ENCODE data around the gene WRNIP1. TPM values are rescaled to one million over a fixed set of nuclear protein-coding genes. Genes with fewer than 3 reads are reported as not detected.
"Not testable (repeated sequence)": the region's sequence is repeated elsewhere in the genome, so short reads cannot be mapped to it uniquely, and the experiment has no call there.

WRNIP1 gene
- total RNA-seq, 1 experiment from 2014 or later: 122 TPM

DNA sequence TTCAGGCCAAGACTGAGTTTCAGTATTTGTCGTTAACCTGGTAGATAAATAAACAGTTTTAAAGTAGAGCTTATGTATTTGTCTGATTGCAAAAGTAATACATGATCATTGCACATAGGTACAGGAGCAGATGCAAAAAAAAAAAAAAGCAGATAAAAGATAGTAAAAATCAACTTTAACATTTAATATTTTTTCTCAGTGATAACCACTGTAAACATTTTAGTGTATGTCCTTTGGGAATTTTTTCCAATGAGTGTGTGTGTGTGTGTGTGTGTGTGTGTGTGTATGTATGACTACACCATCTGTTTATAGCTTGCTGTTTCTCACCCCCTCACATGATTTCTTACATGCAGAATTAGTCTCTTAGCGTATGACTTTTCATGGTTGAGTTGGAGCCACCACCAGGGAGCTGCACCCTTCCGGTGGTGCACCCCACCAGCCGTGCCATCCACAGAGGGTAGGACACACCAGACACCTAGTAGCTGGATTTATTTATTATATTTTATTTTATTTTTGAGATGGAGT, 26.3 kb downstream of the WRNIP1 start:
- no peaks in the 10 kb centered on the region for H3K27me3 ChIP-seq (replicated peaks)
- no peak for DNase-seq (ENCODE audit: low read depth in 1 of 2, low spot score in 2 of 2)
- H3K27ac ChIP-seq: no peak overlapping the region; the same call in 1 of the 2 replicates
- no peaks in the 10 kb centered on the region for H3K9me3 ChIP-seq (replicated peaks)
- H3K36me3 ChIP-seq: peaks cover 20% of the 10 kb centered on the region
- H3K4me1 ChIP-seq (replicated peaks): peaks cover 61% of the 10 kb centered on the region
- no peak overlapping the region for H3K4me3 ChIP-seq

- H3K4me1 ChIP-seq (replicated peaks): peaks cover 51% of the 10 kb centered on the region
- H3K27me3 ChIP-seq (replicated peaks): no peaks in the 10 kb centered on the region
- no peaks in the 10 kb centered on the region for H3K9me3 ChIP-seq (replicated peaks)
- no peak overlapping the region for H3K27ac ChIP-seq
- DNase-seq (ENCODE audit: low read depth in 1 of 2, low spot score in 2 of 2): no peak
- peaks cover 17% of the 10 kb centered on the region for H3K36me3 ChIP-seq
- no peak overlapping the region for H3K4me3 ChIP-seq
These were observed 27.3 kb downstream of the WRNIP1 start for GRCh38 chr6:2792330-2793110.

DNA sequence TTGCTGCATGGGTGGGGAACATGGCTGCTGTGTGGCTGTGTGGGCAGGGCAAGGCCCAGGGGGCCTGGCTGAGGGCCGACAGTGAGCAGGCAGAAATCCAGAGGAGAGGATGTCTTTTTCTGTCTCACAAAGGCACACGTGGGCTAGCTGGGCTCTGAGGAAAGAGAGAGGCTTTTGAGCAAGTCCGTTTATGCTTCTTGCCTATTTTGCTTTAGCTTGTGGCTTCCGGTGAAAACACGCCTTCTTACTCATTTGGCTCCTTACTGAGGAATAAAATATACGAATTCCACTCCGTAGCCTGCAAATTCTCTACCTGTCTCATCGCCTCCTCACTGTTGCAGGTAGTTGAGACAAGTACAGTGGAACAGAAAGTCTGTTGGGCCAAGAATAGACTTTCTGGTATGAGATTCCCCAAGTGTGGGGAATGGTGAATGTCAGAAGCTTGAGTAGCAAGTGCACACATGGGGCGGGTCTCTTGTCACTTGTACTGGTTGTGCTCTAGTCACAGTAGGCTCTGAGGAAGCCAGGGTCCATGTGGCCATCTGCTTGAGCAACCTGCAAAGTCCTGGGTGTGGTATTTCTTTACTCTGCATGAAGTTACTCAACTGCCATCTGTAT, 28.4 kb downstream of the WRNIP1 start:
- no peak for DNase-seq (ENCODE audit: low read depth in 1 of 2, low spot score in 2 of 2)
- H3K27me3 ChIP-seq (replicated peaks): no peaks in the 10 kb centered on the region
- no peak overlapping the region for H3K27ac ChIP-seq
- H3K4me3 ChIP-seq: no peak overlapping the region
- H3K36me3 ChIP-seq: peaks cover 14% of the 10 kb centered on the region; the same call in 1 of the 2 replicates
- H3K4me1 ChIP-seq (replicated peaks): peaks cover 40% of the 10 kb centered on the region
- no peaks in the 10 kb centered on the region for H3K9me3 ChIP-seq (replicated peaks)

DNA sequence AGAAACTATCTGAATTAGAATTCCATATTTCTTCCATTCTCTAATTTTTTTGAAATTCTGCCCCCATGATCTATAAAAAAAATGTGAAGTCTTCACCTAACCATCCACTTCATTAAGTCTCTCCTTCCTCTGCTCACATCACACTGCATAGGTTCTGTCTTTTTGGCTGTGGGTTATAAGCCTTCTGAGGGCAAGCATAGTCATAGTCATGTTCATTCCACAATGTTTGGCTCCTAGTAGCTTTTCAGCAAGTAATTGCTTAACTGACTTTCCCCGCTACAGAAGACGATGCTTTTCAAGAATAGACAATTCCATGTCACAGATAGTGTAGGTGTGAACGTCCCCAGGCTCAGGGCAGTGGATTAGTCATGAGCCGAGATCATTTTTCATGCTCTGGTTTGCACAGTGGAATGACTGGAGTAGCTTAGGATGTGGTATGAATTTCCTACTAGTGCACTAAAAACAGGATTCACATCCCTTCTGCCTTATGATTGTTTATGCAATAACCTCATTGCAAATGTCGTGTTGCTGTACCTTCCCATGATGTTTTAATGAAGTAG, 29.1 kb downstream of the WRNIP1 start:
- no peaks in the 10 kb centered on the region for H3K27me3 ChIP-seq (replicated peaks)
- H3K27ac ChIP-seq: no peak overlapping the region
- no peak overlapping the region for H3K4me3 ChIP-seq
- no peak for DNase-seq (ENCODE audit: low read depth in 1 of 2, low spot score in 2 of 2)
- H3K9me3 ChIP-seq (replicated peaks): no peaks in the 10 kb centered on the region
- peaks cover 14% of the 10 kb centered on the region; the same call in 1 of the 2 replicates for H3K36me3 ChIP-seq
- peaks cover 34% of the 10 kb centered on the region for H3K4me1 ChIP-seq (replicated peaks)

- Histone ChIP-seq H3K36me3 (peaks cover 14% of the 10 kb centered on the region; the same call in 1 of the 2 replicates), H3K27me3 (replicated peaks) (no peaks in the 10 kb centered on the region)
These were observed 30.0 kb downstream of the WRNIP1 start for GRCh38 chr6:2795162-2795561.

DNA sequence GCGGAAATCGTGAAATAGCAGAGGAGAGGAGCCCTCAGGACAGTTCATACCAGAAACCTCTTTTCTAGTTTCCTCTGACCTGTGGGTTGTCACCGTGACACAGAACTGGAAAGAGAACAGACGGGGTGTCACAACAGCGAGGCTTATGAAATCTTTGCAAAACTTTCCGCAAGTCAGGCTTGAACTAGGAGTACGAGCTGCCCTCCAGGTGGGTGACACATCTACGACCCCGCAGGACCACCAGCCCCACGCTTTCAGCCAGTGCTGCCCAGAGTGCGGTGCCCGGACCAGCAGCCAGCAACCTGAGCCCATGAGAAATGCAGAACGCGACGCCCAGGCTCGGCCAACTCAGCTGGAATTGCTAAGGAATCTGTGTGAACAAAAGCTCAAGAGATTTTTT, 30.8 kb downstream of the WRNIP1 start:
- no peak overlapping the region for H3K27ac ChIP-seq

More at GRCh38 chr6:2795162-2795561, 30.0 kb downstream of the WRNIP1 start:
- Histone ChIP-seq H3K9me3 (replicated peaks) (no peaks in the 10 kb centered on the region), H3K4me1 (replicated peaks) (peaks cover 28% of the 10 kb centered on the region), H3K27ac (no peak overlapping the region), H3K4me3 (no peak overlapping the region)
- no peak for DNase-seq (ENCODE audit: low read depth in 1 of 2, low spot score in 2 of 2)

DNA sequence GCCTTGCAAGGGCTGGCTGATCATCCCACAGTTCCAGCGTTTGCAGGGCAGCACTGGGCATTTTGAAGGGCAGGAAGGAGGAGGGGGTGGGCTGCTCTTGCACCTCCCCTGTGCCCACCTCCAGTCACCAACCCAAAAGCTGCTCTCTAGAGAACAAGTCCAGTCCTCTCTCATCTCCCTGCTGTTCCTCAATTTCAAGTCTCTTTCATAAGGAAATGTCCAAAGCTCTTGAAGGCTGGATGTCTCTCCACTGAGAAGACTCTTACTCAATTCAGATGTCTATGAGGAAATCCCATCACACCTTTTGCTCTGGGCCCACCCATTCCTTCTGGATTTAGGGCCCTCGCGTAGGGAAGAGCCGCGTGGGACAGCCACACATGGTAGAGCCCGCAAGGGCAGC, 31.7 kb downstream of the WRNIP1 start:
- no peak for DNase-seq (ENCODE audit: low read depth in 1 of 2, low spot score in 2 of 2)
- Histone ChIP-seq H3K4me1 (replicated peaks) (peaks cover 11% of the 10 kb centered on the region), H3K27ac (no peak overlapping the region)

More for the DNA sequence above, 30.8 kb downstream of the WRNIP1 start:
- Histone ChIP-seq H3K36me3 (peaks cover 14% of the 10 kb centered on the region; the same call in 1 of the 2 replicates), H3K4me1 (replicated peaks) (peaks cover 20% of the 10 kb centered on the region), H3K4me3 (no peak overlapping the region), H3K27me3 (replicated peaks) (no peaks in the 10 kb centered on the region), H3K9me3 (replicated peaks) (no peaks in the 10 kb centered on the region)
- DNase-seq (ENCODE audit: low read depth in 1 of 2, low spot score in 2 of 2): no peak

DNA sequence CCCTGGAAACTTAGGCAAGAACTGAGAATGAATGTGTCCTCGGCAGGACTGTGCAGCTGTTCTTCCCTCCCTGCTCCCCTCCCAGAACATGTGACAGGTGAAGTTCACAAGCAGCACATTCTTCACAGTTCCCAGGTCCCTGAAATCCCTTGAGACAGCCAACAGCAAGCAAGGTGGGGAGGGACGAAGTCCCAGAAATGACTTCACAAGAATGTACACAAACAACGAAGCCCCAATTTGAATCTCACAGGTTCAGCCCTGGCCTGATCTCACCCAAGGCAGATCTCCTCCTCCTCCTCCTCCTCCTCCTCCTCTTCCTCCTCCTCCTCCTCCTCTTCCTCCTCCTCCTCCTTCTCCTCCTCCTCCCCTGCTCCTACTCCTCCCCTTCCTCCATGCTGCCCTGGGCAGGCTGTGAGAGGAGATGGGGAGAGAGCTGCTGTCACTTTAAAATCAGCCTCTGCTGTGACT, 32.4 kb downstream of the WRNIP1 start:
- no peaks in the 10 kb centered on the region for H3K27me3 ChIP-seq (replicated peaks)
- DNase-seq (ENCODE audit: low read depth in 1 of 2, low spot score in 2 of 2): no peak
- no peak overlapping the region for H3K27ac ChIP-seq
- no peak overlapping the region for H3K4me3 ChIP-seq
- H3K9me3 ChIP-seq (replicated peaks): no peaks in the 10 kb centered on the region
- H3K36me3 ChIP-seq: peaks cover 14% of the 10 kb centered on the region; the same call in 1 of the 2 replicates
- H3K4me1 ChIP-seq (replicated peaks): peaks cover 3% of the 10 kb centered on the region

More for the DNA sequence above, 31.7 kb downstream of the WRNIP1 start:
- H3K36me3 ChIP-seq: peaks cover 14% of the 10 kb centered on the region; the same call in 1 of the 2 replicates
- H3K4me3 ChIP-seq: no peak overlapping the region
- no peaks in the 10 kb centered on the region for H3K9me3 ChIP-seq (replicated peaks)
- H3K27me3 ChIP-seq (replicated peaks): no peaks in the 10 kb centered on the region

GRCh38 chr6:2798586-2799134, 33.5 kb downstream of the WRNIP1 start:
- Histone ChIP-seq H3K4me1 (replicated peaks) (peaks cover 3% of the 10 kb centered on the region; the same call in 1 of the 2 replicates), H3K27me3 (replicated peaks) (no peaks in the 10 kb centered on the region), H3K27ac (no peak overlapping the region), H3K36me3 (peaks cover 14% of the 10 kb centered on the region; the same call in 1 of the 2 replicates), H3K4me3 (no peak overlapping the region), H3K9me3 (replicated peaks) (no peaks in the 10 kb centered on the region)
- DNase-seq (ENCODE audit: low read depth in 1 of 2, low spot score in 2 of 2): no peak

DNA sequence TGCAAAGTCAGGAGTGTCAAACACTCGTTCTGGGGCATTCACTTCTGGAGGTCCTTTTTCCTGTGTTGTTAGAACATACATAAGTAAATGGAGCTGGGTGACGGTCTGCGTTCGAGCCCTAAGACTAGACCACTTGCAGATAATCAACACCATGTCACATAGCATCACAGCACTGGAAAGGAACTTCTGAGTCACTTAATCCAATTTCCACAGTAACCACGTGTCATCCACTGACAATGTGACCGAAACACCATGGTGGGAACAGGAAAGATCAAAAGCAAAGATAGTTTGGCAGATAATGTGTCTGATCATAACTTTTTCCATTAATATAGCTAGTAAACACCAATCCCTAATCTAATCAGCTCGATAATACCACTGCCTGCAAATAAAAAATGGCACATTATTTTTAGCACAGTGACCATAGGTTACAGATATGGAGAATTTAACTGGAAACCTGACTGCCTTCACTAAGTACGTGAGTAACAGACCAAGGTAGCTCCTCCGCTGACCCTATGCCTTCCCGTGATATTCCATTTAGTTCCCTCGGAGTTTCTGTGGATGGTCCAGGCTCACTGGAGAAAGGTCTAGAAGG, 34.8 kb downstream of the WRNIP1 start:
- Histone ChIP-seq H3K27ac (no peak overlapping the region), H3K4me1 (replicated peaks) (0 out of 2 replicates have a peak, but pooled peaks cover 3% of the 10 kb centered on the region), H3K4me3 (no peak overlapping the region), H3K27me3 (replicated peaks) (no peaks in the 10 kb centered on the region), H3K9me3 (replicated peaks) (no peaks in the 10 kb centered on the region), H3K36me3 (peaks cover 14% of the 10 kb centered on the region; the same call in 1 of the 2 replicates)
- no peak for DNase-seq (ENCODE audit: low read depth in 1 of 2, low spot score in 2 of 2)

- Histone ChIP-seq H3K4me1 (replicated peaks) (0 out of 2 replicates have a peak, but pooled peaks cover 3% of the 10 kb centered on the region), H3K36me3 (0 out of 2 replicates have a peak, but pooled peaks cover 8% of the 10 kb centered on the region), H3K4me3 (no peak overlapping the region), H3K27me3 (replicated peaks) (no peaks in the 10 kb centered on the region), H3K27ac (no peak overlapping the region), H3K9me3 (replicated peaks) (no peaks in the 10 kb centered on the region)
- DNase-seq (ENCODE audit: low read depth in 1 of 2, low spot score in 2 of 2): no peak
These were observed 35.5 kb downstream of the WRNIP1 start for GRCh38 chr6:2800552-2801316.

DNA sequence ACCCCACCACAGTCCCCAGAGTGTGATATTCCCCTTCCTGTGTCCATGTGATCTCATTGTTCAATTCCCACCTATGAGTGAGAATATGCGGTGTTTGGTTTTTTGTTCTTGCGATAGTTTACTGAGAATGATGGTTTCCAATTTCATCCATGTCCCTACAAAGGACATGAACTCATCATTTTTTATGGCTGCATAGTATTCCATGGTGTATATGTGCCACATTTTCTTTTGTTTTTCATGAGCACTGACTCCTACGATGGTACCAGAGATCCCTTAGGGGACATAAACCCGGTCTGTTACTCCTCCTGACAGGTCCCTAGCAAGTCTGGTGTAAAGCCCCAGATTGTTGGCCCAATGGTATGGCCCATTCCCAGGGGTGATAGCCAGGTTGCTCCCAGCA, 36.5 kb downstream of the WRNIP1 start:
- H3K27ac ChIP-seq; DNase-seq (ENCODE audit: low read depth in 1 of 2, low spot score in 2 of 2): not testable (repeated sequence)

More for the DNA sequence above, 36.5 kb downstream of the WRNIP1 start:
- not testable (repeated sequence) for H3K27me3 ChIP-seq (replicated peaks); H3K4me3 ChIP-seq; H3K9me3 ChIP-seq (replicated peaks); H3K4me1 ChIP-seq (replicated peaks); H3K36me3 ChIP-seq
